NB4 (cell line): ENCODE results near the gene MIS12.

Experiments
- DNase-seq: peaks from one replicate; pipeline ENCODE4 v3.0.0; 2010; ENCODE audit warnings: low read depth
- H3K4me3 ChIP-seq: one replicate; pipeline ENCODE4 v1.5.1; 2011; ENCODE audit warnings: mild to moderate bottlenecking, low read depth, low read length, moderate library complexity
- CTCF ChIP-seq: IDR thresholded peaks from one replicate; pipeline ENCODE4 v1.5.1; 2012; ENCODE audit warnings: low read depth, low read length
- MAX ChIP-seq: IDR thresholded peaks from 2 replicates; pipeline ENCODE4 v1.6.1; 2011; ENCODE audit warnings: low read depth, low read length
- MYC ChIP-seq: IDR thresholded peaks from 2 replicates; pipeline ENCODE4 v1.6.1; 2011; ENCODE audit warnings: low read depth, low read length
- POLR2A ChIP-seq: IDR thresholded peaks from 2 replicates; pipeline ENCODE4 v1.6.1; 2011; ENCODE audit warnings: mild to moderate bottlenecking; ENCODE audit not compliant: insufficient read length; ENCODE audit errors: extremely low read depth

MIS12 gene

GRCh38 chr17:5530265-5531084, 44.1 kb downstream of the MIS12 start:
- no peak overlapping the region for H3K4me3 ChIP-seq
- DNase-seq = no peak
- TF ChIP-seq CTCF (no peak), POLR2A (no peak), MYC (no peak), MAX (no peak)

DNA sequence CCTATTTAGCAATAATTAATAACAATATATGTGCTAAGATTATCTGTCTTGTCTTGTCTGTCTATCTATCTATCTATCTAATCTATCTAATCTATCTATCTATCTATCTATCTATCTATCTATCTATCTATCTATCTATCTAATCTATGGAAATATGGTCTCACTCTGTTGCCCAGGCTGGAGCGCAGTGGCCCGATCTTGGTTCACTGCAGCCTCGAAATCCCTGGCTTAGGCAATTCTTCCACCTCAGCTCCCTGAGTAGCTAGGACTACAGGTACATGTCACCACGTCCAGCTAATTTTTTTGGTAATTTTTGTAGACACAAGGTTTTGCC, 44.7 kb downstream of the MIS12 start:
- TF ChIP-seq MAX = no peak
- DNase-seq = no peak
- no peak overlapping the region for H3K4me3 ChIP-seq

DNA sequence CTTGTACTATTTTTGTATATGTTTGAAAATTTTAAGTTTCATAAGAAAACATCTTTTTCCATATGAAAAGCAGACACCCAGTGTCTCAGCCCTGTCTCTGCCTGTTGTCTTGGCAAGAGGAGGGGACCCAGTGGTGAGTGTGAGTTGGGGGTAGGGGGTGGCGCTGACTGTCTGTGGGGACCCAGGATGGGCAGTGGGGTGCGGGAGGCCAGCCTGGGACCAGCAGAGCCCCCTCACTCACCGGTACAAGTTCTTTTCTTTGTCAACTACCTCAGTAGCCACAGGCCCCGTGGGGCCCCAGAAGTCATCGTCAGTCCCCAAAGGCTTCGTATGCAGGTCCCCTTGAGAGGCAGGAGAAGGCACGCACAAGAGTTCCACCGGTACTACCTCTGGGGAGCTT, 46.2 kb downstream of the MIS12 start:
- DNase-seq = no peak

DNA sequence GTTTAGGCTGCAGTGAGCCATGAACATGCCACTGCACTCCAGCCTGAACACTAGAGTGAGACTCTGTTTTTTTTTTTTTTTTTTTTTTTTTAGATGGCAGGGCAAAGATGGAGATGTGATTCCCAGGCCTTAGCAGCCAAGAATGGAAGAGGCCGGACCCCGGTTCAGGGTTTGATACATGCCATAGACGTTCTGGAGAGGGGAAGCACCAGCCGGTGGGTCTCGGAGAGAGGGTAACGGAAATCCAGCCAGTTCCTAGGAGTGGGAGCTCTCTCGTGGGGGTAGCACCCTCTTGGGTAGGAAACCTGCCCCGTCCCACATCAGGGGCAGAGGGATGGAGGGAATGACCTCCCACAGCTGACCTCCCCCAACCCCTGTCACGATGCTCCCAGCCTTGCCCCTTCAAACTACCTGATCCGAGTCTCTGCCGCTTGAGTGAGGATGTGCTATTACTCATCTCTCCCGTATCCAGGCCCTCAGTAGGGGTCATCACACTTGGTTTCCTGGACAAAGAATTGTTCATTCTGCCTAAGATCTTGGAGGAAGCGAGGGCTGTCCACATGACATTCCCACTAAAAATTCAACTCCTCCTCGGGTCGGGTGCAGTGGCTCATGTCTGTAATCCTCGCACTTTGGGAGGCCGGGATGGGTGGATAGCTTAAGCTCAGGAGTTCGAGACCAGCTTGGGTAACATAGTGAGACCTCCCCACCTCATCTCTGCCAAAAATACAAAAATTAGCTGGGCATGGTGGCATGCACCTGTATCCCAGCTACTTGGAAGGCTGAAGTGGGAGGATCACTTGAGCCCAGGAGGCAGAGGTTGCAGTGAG, 47.3 kb downstream of the MIS12 start:
- DNase-seq = no peak
- H3K4me3 ChIP-seq = no peak overlapping the region
- TF ChIP-seq CTCF (no peak), MAX (no peak), POLR2A (no peak), MYC (no peak)

More for the DNA sequence above, 46.2 kb downstream of the MIS12 start:
- TF ChIP-seq MYC = no peak
- no peak for TF ChIP-seq CTCF
- no peak for TF ChIP-seq MAX
- no peak for TF ChIP-seq POLR2A
- no peak overlapping the region for H3K4me3 ChIP-seq

DNA sequence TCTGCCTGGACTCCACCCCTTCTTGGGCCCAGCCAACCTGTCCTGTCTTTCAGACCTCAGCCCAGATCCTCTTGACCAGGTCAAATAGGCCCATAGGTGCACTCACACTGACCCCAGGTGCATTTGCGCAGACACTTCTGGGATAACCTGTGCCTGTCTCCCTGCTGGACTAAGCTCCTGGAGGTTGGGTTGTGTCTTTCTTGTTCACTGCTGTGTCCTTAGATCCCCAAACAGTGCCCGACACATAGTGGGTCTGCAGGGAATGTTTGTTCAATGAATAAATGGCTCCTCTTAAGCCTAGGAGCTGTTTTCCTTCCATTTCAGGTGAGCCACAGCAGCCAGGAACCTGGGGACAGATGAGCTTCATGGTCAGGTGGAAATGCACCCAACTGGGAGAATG, 49.1 kb downstream of the MIS12 start:
- TF ChIP-seq MAX (no peak), CTCF (no peak)
- no peak for DNase-seq
- no peak overlapping the region for H3K4me3 ChIP-seq

DNA sequence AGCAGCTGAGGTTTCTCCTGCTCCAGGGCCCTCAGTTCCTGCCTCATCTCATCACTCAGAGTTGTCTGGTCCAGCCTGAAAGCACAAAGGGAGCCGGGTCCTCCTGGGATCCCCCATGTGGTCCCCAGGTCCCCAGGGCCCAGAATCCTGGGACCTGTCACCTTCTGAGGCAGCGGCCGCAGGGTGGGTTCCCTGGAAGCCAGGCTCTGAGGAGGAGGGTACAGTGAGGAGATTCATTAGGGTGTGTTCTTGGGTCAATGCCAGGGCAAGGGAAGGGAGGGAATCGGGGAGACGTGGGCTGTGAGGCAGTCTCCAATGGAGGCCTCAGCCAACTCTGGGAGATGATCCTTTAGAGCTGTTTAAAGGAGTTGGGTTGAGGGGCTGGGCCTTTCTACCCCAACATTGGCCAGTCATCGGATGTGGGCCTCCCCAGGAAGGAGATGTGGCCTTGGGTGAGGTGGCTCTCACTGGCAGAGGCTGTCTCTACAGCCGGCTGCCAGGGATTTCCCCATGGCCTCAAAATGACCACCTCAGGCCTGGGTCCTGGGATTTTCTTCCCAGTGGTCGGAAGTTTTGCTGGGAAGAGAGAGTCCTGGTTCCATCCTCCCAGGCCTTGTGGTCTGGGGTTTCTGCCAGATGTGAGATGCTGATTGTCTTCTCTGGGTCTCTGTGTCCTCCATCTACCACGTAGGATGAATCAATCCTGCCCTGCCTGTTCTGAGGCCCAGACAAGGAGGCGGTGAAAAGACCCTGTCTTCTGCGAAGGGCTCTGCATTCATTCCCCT, 50.7 kb downstream of the MIS12 start:
- H3K4me3 ChIP-seq = no peak overlapping the region
- no peak for TF ChIP-seq CTCF
- TF ChIP-seq POLR2A = no peak
- no peak for TF ChIP-seq MAX
- no peak for TF ChIP-seq MYC
- no peak for DNase-seq
